NCI-H524 (cell line): Measurements from ENCODE around the gene CDKN1C.
"Not testable (repeated sequence)": the region's sequence is repeated elsewhere in the genome, so short reads cannot be mapped to it uniquely, and the experiment has no call there.

Experiments
- DNase-seq, 2 experiments: peaks; one replicate each; lab custom pipeline; 2025; lab: John Stamatoyannopoulos, UW

The CDKN1C gene

DNA sequence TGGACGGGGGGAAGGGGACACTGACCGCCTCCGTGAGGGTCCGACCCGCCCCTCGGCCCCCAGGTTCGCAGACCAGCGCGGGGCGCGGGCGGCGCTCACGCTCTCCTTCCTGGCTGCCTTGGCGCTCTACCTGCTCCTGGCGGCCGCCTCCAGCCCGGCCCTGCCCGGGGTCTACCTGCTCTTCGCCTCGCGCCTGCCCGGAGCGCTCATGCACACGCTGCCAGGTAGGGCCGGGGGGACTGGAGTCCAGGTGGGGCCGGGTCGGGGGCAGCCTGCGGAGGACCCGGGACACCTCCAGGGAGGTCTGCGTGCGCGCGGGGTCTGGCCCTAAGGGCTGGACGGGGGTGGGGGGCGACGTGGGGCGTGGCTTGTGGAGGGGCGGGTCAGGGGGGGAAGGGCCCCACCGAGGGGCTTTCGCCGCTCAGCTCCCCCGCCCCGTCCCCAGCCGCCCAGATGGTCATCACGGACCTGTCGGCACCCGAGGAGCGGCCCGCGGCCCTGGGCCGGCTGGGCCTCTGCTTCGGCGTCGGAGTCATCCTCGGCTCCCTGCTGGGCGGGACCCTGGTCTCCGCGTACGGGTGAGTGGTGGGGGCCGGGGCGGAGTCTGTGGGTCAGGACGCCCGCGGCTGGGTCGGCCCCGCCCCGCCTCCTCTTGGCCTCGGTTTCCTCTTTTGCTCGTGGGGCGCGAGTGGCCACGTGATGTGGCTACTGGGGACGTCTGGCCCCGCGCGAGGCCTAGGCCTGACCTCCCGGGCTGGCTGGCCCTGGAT is 23.7 kb upstream of the CDKN1C start:
- no peak for DNase-seq

DNA sequence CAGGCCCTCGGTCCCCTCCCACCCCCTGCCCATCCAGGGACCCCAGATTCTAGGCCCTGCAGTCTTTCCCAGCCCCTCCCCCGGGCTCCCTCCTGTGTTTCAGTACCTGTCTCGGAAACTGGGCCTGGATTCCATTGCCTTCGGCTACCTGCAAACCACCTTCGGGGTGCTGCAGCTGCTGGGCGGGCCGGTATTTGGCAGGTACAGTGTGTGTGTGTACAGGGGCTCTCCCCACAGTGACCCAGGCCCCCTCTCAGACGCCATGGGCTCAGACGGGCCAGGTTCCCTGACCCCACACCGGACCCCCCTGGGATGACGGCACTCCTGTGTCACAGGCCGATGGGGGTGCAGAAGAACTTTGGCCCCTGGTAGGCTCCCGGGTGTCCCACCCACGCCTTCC is 22.6 kb upstream of the CDKN1C start:
- DNase-seq: no peak

DNA sequence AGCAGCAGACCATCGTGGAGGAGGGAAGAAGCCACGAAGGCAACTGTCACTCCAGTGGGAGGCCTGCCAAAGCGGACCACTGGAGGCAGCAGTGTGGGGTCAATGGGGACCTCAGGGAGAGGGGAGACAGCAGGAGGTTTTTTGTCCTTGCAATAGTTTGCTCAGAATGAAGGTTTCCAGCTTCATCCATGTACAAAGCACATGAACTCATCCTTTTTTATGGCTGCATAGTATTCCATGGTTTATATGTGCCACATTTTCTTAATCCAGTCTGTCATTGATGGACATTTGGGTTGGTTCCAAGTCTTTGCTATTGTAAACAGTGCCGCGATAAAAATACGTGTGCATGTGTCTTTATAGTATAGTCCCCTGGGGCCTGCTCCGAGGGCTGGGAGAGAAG is 19.7 kb upstream of the CDKN1C start:
- not testable (repeated sequence) for DNase-seq

DNA sequence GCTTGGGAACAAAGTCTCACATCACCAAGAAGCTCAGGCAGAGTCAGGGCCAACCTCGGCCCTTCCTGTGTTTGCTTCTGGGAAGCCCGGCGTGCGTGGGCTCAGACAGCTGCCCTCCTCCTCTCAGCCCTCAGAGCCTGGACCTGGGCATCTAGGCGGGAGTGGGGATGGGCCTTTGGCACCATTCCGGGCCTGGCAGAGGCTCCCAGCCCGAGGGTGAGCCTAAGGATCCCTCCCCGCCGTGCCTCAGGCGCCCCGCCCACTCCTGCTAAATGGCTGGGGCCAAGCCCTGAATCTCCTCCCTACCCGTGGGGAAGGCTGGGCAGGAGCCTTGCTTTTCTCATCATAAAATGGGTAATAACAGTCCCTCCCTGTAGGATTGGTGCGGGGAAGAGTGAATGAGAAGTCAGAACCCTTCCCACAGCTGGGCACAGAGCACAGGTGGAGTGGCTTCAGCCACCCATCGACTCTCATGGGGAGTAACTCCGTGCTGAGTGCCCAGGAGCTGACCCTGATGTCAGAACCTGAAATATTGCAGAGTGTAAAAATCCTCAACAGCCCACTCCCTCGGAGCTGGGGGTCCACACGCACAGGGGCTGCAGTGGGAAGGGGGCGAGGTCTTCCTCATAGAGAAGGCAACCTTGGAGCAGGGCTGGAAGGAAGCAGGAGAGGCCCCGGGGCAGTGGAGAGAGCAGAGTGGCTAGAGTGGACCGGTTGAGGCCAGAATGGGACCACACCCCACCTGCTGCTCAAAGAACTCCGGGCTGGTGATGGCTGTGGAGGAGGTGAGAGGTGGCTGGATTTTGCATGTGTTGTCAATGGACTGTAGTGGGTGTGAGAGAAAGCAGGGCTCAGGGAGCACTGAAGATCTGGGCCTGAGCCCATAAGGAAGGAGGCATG is 18.8 kb upstream of the CDKN1C start:
- no peak for DNase-seq

DNA sequence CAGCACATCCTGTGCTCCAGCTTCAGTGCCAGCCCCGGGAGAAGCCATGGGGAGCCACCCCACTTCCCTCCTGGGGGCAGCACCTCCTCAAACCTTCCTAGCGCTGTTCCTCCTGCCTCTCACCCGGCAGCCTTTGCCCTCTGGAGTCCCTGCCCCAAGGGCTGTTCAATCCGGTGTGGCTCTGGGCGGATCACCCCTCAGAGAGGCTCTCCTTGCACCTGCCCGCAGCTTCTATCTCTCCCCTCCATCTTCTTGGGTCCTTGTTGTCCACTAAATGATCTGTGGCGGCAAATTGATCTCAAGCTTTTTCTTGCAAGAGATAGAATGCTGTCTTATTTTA is 18.1 kb upstream of the CDKN1C start:
- DNase-seq: no peak

DNA sequence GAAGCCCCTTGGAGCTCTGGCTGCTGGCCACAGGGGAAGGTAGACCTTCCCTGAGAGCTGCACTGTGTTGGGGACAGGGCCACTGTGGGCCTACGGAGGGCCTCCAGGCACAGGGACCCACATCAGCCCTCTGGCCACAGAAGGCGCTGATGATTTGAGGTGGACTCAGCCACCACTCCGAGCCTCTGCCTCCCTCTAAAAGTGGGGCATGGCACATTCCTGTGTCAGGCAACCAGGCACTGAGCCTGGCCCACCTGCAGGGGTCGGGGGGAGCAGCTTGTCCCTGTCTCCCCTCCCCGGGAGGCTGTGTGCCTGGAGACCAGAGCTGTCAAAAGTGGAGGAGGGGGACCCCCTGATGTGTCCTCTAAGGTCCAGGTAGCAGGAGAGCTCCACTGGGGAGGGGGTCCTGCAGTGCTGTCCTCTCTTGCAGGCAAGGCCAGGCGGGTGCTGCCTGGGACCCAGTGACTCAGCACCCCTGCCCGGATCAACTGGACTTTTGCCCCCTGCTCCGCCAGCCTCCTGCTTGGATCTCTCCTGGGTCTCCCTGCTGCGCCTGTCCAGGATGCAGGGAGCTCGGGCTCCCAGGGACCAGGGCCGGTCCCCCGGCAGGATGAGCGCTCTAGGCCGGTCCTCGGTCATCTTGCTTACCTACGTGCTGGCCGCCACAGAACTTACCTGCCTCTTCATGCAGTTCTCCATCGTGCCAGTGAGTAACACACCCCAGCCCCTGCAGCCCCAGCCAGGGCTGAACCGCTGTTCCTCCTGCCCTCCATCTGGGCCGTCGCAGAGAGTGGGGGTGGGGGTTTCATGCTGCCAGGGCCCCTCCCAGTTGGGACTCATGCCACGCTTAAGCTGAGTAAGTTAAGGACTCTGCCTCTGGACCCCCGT is 17.5 kb upstream of the CDKN1C start:
- DNase-seq: no peak

DNA sequence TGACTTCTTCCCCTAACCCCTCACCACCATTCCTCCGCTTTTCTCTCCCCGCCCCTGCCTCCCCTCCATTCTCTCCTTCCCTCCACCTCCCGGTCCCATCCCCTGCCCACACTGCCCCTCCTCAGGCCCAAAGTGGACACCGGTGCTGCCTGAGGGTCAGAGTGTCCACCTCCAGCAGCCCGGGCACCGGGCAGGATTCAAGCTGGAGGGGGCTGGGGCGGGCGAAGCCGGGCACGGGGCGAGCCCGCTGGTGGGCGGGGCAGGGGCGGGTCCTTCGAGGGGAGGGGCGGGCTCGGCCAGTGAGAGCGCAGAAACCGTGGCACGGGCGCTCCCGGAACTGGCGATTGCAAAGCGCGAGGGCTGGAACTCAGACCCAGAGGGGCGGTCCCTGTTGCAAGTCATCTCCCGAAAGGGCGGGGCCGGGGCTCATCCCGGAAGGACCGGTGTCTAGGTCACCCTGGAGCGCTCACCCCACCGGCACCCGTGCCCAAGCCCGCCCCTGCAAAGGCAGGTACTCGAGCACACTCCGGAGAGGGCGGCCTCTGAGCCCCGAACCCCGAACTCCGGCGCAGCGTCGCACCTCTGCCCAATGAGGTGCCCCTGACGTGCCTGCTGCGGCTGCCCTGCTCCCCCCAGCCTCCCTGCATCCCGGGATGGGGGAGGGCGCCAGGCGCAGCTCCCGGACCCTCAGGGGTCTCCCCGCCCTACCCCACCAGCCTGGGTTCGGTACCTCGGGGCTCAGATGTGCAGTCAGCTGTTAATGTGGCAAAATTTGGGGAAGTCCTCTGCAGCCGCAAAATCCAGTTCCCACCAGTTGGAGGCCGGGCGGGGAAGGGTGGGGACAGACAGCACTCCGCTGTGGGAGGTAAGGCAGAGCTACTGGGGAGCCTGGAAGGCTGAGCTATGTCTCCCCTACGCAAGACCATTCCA is 16.5 kb upstream of the CDKN1C start:
- peak; percentile 49 to 76 for DNase-seq

DNA sequence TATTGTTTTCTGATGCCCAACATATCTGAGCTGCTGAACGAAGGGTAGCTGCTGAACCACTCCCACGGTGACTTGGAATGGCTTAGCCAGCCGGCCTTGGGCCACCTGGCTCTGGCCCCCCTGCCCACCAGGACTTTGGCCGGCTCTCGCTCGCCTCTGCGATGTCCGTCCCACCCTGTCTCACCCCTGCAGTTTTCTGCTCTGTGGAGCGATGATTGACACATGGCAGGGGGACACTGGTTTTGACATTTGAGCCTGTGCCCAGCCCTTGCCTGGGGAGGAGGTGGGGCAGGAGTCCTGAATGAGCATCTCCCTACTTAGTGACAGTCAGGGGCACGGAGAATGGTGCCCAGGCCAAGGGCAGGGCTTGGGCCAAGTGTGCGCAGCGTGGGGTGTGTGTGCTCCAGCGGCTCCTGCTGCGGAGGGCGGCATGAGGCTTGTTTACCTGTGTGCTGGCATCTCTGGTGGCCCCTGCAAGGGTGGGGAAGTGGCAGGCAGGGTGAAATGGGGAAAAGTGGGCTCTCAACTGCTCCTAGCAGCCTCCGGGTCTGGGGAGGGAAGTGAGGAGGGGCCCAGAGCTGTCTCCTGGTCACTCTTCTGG is 15.7 kb upstream of the CDKN1C start:
- DNase-seq: no peak

DNA sequence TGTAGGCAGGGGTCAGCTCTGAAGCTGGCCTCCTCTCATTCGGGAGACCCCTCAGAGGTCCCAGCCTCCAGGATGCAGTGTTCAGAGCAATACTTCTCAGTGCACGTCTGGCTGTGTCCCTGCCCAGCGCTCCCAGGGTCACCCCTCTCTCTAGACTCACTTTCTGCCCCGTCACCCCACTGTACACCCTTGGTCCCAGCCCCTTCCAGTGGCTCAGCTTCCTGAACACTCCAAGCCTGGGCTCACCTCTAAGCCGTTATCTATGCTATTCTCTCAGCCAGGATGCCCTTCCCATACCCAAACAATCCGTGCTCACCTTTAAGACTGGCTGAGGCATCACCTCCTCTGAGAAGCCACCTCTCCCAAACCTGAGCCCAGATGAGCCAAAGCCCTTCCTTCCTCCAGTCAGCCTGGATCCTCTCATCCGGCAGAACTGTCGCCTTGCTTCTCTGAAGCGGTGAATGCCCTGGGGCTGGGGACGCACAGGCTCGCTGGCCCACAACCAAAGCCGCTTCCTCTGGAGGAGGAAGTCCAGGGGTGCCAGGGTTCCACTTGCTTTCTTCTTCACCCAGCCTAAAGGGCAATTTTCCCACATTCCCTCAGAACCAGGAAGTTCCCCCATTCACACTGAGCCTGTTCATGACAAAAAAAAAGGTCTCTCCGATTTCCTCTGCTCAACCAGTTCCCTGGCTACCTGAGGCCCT is 13.7 kb upstream of the CDKN1C start:
- no peak for DNase-seq

DNA sequence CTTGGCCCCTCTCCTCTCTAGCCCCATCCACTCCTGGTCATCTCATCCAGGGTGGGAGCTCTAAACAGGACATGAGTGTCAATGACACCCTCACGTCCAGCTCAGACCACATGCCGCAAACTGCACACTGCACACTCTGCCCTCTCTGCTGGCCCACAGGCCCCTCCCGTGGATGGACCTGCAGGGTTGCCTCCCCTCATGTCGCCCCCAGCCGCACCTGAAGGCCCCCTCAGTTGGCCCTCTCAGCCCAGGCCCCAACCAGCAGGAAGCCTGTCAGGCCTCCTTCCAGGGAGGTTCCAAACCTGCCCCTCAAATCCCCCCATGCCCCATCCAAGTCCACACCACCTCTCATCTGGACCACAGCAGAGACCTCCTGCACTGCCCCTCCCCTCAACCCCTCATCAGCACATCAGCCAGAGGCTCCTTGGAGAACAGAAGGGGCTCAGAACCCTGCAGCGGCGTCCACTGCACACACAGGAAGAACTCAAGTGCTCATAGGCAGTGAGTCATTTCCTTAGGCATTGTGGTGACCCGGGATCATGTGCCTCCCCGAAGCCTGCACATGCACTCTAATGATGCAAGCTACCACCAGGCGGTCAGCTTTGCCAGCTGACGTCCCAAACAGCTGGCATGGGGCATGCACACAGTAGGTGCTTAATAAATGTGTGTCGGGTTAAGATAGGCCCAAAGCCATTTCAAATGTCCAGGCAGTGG is 12.9 kb upstream of the CDKN1C start:
- no peak for DNase-seq

DNA sequence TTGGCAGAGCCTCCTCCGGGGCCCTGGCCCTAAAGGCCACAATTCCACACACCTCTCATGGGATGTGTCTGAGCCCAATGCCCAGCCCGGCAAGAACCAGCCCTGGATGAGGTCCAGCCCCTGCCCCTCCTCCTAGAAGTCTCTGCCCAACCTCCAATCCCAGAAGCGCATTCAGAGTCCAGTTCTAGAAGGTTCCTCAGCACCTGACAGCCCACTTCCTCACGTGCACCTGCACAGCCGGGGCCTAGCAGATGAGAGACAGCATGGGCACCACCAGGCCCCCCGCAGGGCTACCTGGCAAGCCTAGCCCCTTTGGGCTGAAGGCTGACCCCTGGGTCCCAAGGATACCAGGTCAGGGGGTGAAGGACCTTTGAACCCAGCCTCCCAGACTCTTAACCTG is 11.5 kb upstream of the CDKN1C start:
- DNase-seq: no peak

DNA sequence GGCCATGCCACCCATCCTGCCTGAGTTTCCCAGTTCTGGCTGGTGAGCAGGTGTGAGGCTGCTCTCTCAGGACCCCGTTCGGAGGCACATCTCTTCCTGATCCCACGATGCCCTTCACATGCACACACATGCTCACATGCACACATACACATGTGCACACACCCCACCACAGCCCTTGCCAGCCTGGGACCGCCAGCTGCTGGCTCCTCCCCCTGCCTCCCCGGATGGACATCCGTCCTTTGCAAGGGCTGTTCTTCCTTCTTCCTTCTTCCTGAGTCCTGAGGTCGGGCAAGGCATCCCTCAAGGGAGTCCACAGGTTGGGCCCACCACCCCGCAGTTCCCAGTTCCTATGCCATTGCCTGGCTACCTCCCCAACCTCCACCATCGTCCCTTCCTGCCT is 10.5 kb upstream of the CDKN1C start:
- DNase-seq: no peak

DNA sequence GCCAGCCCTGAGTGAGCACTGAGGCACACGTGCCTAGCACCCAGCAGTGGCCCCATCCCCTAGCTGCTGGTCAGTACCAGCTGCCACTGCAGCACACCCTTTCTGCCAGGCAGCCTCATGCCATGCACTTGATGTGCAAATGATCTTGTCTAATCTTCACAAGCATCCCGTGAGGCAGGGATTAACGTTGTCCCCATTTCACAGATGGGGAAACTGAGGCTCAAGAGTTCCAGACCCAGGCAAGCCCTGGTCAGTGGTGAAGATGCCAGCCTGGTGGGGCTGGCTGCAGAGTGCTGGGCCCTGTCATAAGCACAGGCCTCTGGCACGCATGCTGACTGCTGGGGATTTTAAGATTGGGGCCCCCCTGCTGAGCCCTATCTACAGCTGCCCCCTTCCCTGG is 8.4 kb upstream of the CDKN1C start:
- no peak for DNase-seq

DNA sequence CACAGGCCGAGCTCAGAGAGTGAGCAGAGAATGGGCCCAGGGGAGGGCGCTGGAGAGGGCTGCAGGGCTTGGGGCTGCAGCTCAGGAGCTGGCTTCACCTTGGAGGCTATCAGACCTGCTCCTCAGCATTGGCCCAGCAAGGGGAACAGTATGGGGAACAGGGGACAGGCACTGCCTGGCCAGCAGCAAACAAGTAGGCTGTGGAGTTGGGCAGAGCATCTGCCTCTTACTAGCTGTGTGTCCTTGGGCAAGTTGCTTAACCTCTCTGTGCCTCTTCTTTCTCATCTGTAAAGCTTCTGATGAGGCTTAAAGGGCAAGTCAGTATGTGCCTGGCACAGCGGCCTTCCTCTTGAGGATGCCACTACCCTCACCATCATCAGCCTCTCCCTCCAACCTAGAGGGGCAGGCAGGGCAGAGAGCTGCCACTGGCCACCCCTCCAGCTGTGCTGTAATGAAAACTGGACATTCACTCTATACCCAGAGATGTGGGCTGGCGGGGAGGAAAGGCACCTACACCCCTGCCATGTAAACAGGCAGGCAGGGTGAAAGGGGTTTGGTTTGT is 7.5 kb upstream of the CDKN1C start:
- peak in 1 of 2 experiments; percentile 44 for DNase-seq

DNA sequence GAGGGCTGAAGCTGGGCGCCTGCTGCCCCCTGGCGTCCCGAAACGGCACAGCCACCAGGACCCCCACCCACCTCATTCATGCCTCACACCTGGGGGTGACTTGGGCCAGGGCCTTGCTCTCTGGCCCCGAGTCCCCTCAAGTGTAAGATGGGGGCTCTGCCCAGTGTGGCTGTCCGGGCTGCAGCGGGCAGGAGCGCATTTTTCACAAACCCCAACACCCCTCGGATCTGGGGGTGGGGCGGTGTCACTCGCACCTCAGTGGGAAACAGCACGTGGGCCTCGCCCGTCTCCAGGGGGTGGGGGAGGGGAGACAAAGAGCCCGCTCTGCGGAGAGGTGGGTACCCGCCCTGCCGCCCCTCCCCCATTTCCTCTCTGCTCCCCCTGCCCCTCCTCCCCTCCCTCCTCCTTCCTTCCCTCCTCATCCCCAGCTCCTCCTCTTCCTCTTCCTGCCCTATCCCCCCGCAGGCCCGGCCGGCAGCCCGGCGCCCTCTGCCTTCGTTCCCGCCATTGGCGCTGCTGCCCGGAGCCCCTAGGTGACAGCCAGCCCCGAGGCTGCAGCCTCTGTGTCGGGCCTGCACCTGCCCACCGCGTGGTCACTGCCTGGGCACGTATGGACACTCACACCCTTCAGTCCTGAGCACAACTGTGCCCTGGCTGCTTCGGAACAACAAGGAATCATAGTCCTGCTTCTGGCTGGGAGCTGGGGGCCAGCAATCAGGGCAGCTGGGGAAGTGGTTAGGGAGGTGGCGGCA is 6.8 kb upstream of the CDKN1C start:
- DNase-seq: peak; percentile 42 to 46

DNA sequence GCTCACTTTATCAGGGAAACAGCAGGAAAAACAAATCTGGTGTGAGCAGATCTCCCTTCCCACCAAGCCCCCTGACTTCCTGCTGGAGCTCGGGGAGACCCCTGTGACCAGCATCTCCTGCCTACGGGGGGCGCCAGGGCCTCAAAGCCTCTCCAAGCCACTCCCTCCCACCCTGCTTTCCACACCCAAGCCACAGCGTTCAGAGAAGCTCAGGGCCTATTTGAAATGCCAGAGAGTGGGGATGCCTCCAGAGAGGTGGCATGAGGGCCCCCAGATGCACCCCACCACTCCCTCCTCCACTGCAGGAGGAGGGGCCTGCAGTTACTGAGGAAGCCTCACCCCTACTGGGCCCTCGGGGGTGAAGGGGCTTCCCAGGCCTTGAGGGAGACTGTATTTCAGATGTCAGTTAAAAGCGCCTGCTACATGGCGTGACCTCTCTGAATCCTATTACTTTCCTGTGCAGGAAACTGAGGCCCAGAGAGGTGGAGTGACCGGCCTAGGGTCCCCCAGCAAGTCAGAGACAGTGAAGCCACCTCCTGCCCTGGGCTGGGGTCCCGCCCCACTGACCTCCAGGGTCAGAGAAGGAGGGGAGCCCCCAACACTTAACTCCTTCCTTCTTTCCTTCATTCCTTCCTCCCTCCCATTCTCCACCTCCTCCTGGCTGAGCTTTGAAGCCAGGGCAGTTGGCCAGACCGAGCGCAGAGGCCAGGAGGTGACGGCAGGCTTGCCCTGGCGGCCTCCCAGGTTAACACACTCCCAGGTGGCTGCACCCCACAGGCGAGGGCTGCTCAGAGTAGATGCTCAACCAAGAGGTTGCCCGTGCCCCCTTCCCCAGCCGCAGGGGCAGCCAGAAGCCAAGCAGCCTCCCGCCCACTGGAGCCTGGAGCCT is 6.0 kb upstream of the CDKN1C start:
- DNase-seq: no peak
